H1 (cell line): ENCODE data around the gene USP30. TPM values are rescaled to one million over a fixed set of nuclear protein-coding genes. Genes with fewer than 3 reads are reported as not detected.

Experiments used
- CEBPB ChIP-seq: IDR thresholded peaks from 2 replicates; pipeline ENCODE4 v1.6.1; 2012; ENCODE audit warnings: low read depth, low read length
- GABPA ChIP-seq: IDR thresholded peaks from 2 replicates; pipeline ENCODE4 v1.6.1; 2011; ENCODE audit warnings: mild to moderate bottlenecking, low read length, moderate library complexity, borderline replicate concordance; ENCODE audit not compliant: insufficient read depth
- RXRA ChIP-seq: IDR thresholded peaks from 2 replicates; pipeline ENCODE4 v1.6.1; 2011; ENCODE audit warnings: low read depth, mild to moderate bottlenecking, low read length, moderate library complexity; ENCODE audit not compliant: insufficient read depth
- polyA plus RNA-seq, 7 experiments: library from polyadenylated mRNA; depleted of rRNA in 3 of 7; stranded (reverse) in 5 of 7; unstranded in 2 of 7; fragments of >200 nt in 5 of 7; fragments of 200-250 nt in 2 of 7; gene quantifications; 1 replicate in 5 of 7; 2 replicates in 1 of 7; 4 replicates in 1 of 7; pipeline versions ENCODE4 v1.2.1 to v1.2.3, GENCODE V29; 2011 to 2013; ENCODE audit warnings: missing spikeins in 2 of 7, mixed read lengths in 2 of 7
- total RNA-seq: library from RNA; stranded (reverse); fragmentation: NEBNext Ultra II Directional; extraction: Animal tissue kit (Norgen Biotek cat#: 25700); gene quantifications from 2 replicates; pipeline ENCODE4 v1.2.1, GENCODE V29; 2021
- TF ChIP-seq, protein P1 (sequence below): IDR thresholded peaks from 2 replicates; pipeline ENCODE4 v1.6.1; 2012; ENCODE audit warnings: low read length, inconsistent platforms

USP30 gene
- total and polyA plus RNA-seq, 2 of the 8 experiments (the other 6 are each of a cell fraction or from before 2014, with no cell fraction given): 7.0 to 12.2 TPM

DNA sequence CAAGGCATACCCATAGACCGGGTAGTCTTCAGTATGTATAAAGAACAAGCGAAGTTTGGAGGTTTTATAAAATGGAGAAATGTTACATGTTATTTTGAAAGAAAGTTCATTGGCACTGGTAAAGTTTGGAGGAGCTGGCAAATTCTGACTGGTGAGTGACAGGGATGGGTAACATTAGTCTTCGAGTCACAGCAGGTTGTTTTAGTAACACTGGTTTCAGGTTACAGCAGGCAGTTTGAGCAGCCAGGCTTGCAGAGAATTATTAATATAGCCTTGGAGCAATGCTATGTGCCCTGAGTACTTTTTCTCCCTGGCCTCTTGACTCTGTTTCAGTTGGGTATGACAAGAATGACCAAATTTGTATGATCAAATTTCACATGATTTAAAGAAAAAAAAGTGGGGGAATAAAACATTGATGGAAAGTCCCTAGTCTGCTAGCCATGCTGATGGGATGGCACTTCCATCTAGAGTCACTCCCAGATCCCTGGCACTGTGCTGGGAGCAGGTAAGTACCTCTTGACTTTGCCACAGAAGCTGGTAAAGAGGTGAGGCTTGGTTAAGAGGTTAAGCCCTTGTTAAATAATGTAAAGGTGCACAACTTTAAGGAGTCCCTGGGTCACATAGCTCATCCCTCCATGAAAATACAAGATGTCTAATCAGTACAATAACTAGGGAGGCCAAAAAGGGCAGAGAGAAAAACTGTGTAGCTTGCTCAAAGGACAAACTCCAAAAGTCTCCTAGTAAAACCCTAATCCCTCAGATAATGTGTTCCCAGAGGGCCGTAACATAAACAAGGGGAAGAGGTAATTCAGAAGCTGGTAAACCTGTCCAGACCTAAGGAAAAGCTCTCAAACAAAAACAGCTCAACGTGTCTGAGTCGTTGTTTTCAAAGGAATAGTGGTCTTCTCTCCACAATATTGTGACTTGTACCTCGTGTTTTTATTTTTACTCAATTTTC, 18.9 kb upstream of the USP30 start (continued):
- TF ChIP-seq, protein P1, sequence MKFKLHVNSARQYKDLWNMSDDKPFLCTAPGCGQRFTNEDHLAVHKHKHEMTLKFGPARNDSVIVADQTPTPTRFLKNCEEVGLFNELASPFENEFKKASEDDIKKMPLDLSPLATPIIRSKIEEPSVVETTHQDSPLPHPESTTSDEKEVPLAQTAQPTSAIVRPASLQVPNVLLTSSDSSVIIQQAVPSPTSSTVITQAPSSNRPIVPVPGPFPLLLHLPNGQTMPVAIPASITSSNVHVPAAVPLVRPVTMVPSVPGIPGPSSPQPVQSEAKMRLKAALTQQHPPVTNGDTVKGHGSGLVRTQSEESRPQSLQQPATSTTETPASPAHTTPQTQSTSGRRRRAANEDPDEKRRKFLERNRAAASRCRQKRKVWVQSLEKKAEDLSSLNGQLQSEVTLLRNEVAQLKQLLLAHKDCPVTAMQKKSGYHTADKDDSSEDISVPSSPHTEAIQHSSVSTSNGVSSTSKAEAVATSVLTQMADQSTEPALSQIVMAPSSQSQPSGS: no peak
- TF ChIP-seq GABPA (no peak), RXRA (no peak), CEBPB (no peak)
